HCT116 (cell line): Measurements from ENCODE around the gene TSKU. TPM values are rescaled to one million over a fixed set of nuclear protein-coding genes. Genes with fewer than 3 reads are reported as not detected.
A peak's percentile ranks its signal among the peaks of the same experiment; 100 is the strongest.

Experiments
- ATAC-seq: fragments of 200-7000 bp; cut with Tn5 transposase; 2 replicates; pipeline ENCODE4 v1.9.1; 2020; ENCODE audit warnings: mild to moderate bottlenecking, moderate library complexity
- BruUV-seq: library from RNA; stranded (reverse); fragments of 400-500 nt; replicated peaks from 2 replicates; lab custom pipeline; 2021; lab: Mats Ljungman, UMichigan
- CTCF ChIA-PET: fragments of 300-600 bp; sonication (Branson Sonifier 250); formaldehyde crosslinking; loops from one replicate; lab custom pipeline; 2021; ENCODE audit warnings: antibody characterized with exemption; lab: Charles Lee
- POLR2A ChIA-PET: fragments of 300-600, 350-600 bp; sonication (Branson Sonifier 250); formaldehyde crosslinking; loops from one replicate; lab custom pipeline; 2021; ENCODE audit warnings: antibody characterized with exemption; lab: Charles Lee
- RAD21 ChIA-PET, 2 experiments: fragments of 300-600 bp; sonication (Branson Sonifier 250); formaldehyde crosslinking; loops; one replicate each; lab custom pipeline; 2023; ENCODE audit warnings: low total read pairs in 2 of 2; ENCODE audit not compliant: uncharacterized antibody in 2 of 2, unreplicated experiment in 2 of 2, low non-redundant PET in 1 of 2; lab: Charles Lee
- DNase-seq: peaks from one replicate; pipeline ENCODE4 v3.0.0-alpha.2; 2010; ENCODE audit warnings: low read depth, low spot score
- H2AFZ ChIP-seq: fragments of 200-600 bp; shearing (Covaris generic), sonication (generic); 2 replicates; pipeline ENCODE4 v1.6.1; 2017; ENCODE audit warnings: low read depth, mixed run types, mixed read lengths, antibody characterized with exemption, low read length; ENCODE audit not compliant: poor library complexity, severe bottlenecking
- H3K27ac ChIP-seq: 2 replicates; pipeline ENCODE4 v1.5.1; 2012; ENCODE audit warnings: low read depth, low read length
- H3K27me3 ChIP-seq: fragments of 200-600 bp; sonication (generic); 2 replicates; pipeline ENCODE4 v1.6.1; 2016; ENCODE audit warnings: mixed run types, low read length, mixed read lengths; ENCODE audit not compliant: insufficient read depth
- H3K36me3 ChIP-seq, 2 experiments: fragments of 200-500 bp in 1 of 2; fragments of 200-600 bp in 1 of 2; sonication (Bioruptor generic) in 1 of 2; sonication (generic) in 1 of 2; 2 replicates each; pipeline versions ENCODE4 v1.5.1 to v1.6.1; 2014 to 2016; ENCODE audit warnings: low read length in 2 of 2, inconsistent platforms in 1 of 2, mixed read lengths in 1 of 2, mixed run types in 1 of 2; ENCODE audit not compliant: insufficient read depth in 2 of 2, control insufficient read depth in 1 of 2
- H3K4me1 ChIP-seq, 2 experiments: fragments of 200-600 bp in 1 of 2; sonication (generic) in 1 of 2; 2 replicates each; pipeline versions ENCODE4 v1.5.1 to v1.6.1; 2012 to 2017; ENCODE audit warnings: low read length in 2 of 2, inconsistent platforms in 1 of 2, mild to moderate bottlenecking in 1 of 2, mixed read lengths in 1 of 2, mixed run types in 1 of 2, moderate library complexity in 1 of 2; ENCODE audit not compliant: insufficient read depth in 2 of 2, control insufficient read depth in 1 of 2
- H3K4me2 ChIP-seq: fragments of 200-600 bp; sonication (generic); 2 replicates; pipeline ENCODE4 v1.6.1; 2017; ENCODE audit warnings: mixed run types, low read length, mixed read lengths
- H3K4me3 ChIP-seq, 2 experiments: fragments of 200-600 bp in 1 of 2; sonication (generic) in 1 of 2; replicated peaks in 1 of 2; 2 replicates each; pipeline ENCODE4 v1.5.1; 2011 to 2016; ENCODE audit warnings: low read length in 2 of 2, control low read depth in 1 of 2, low read depth in 1 of 2, mild to moderate bottlenecking in 1 of 2, mixed read lengths in 1 of 2, mixed run types in 1 of 2
- H3K79me2 ChIP-seq: fragments of 200-600 bp; sonication (generic); 2 replicates; pipeline ENCODE4 v1.6.1; 2017; ENCODE audit warnings: mild to moderate bottlenecking, mixed run types, low read length, moderate library complexity, mixed read lengths; ENCODE audit not compliant: insufficient read depth
- H3K9ac ChIP-seq: fragments of 200-600 bp; sonication (generic); 2 replicates; pipeline ENCODE4 v1.6.1; 2016; ENCODE audit warnings: low read length, mixed read lengths
- H3K9me2 ChIP-seq: fragments of 200-600 bp; sonication (generic), shearing (Covaris generic); 2 replicates; pipeline ENCODE4 v1.6.1; 2017; ENCODE audit warnings: mixed run types, mild to moderate bottlenecking, moderate library complexity; ENCODE audit not compliant: insufficient read depth
- H3K9me3 ChIP-seq, 2 experiments: fragments of 200-500 bp in 1 of 2; fragments of 200-600 bp in 1 of 2; sonication (Bioruptor generic) in 1 of 2; sonication (generic) in 1 of 2; 2 replicates each; pipeline ENCODE4 v1.6.1; 2014 to 2017; ENCODE audit warnings: low read length in 2 of 2, mixed read lengths in 2 of 2, inconsistent platforms in 1 of 2, low read depth in 1 of 2, mild to moderate bottlenecking in 1 of 2, mixed run types in 1 of 2, moderate library complexity in 1 of 2; ENCODE audit not compliant: control insufficient read depth in 1 of 2, insufficient read depth in 1 of 2
- H4K20me1 ChIP-seq: fragments of 200-600 bp; sonication (generic), shearing (Covaris generic); 2 replicates; pipeline ENCODE4 v1.6.1; 2017; ENCODE audit warnings: mixed run types, mild to moderate bottlenecking, moderate library complexity; ENCODE audit not compliant: insufficient read depth
- ATF3 ChIP-seq: IDR thresholded peaks from 2 replicates; pipeline ENCODE4 v1.6.1; 2012
- CBX3 ChIP-seq: IDR thresholded peaks from 2 replicates; pipeline ENCODE4 v1.6.1; 2012; ENCODE audit warnings: low read depth
- EGR1 ChIP-seq: IDR thresholded peaks from 2 replicates; pipeline ENCODE4 v1.6.1; 2012; ENCODE audit warnings: low read depth
- ELF1 ChIP-seq: IDR thresholded peaks from 2 replicates; pipeline ENCODE4 v1.6.1; 2012; ENCODE audit warnings: low read depth, borderline replicate concordance
- EZH2 ChIP-seq: fragments of 200-600 bp; sonication (generic); IDR thresholded peaks from 2 replicates; pipeline ENCODE4 v1.6.1; 2017; ENCODE audit warnings: antibody characterized with exemption, mixed run types
- EZH2phosphoT487 ChIP-seq: fragments of 200-600 bp; IDR thresholded peaks from 2 replicates; pipeline ENCODE4 v1.6.1; 2018; ENCODE audit warnings: antibody characterized with exemption, borderline replicate concordance
- FOSL1 ChIP-seq: IDR thresholded peaks from 2 replicates; pipeline ENCODE4 v1.6.1; 2012; ENCODE audit warnings: low read depth
- JUND ChIP-seq: IDR thresholded peaks from 2 replicates; pipeline ENCODE4 v1.6.1; 2012
- POLR2A ChIP-seq: IDR thresholded peaks from 2 replicates; pipeline ENCODE4 v1.7.0; 2011; ENCODE audit warnings: borderline replicate concordance; ENCODE audit not compliant: insufficient read depth, insufficient read length; ENCODE audit errors: extremely low read depth
- POLR2AphosphoS5 ChIP-seq: IDR thresholded peaks from 2 replicates; pipeline ENCODE4 v1.6.1; 2011; ENCODE audit warnings: mild to moderate bottlenecking, low read depth, low read length, moderate library complexity
- RAD21 ChIP-seq: IDR thresholded peaks from 2 replicates; pipeline ENCODE4 v1.6.1; 2012; ENCODE audit warnings: low read depth, mild to moderate bottlenecking
- REST ChIP-seq: IDR thresholded peaks from 2 replicates; pipeline ENCODE4 v1.6.1; 2012; ENCODE audit warnings: low read depth
- SIN3A ChIP-seq: IDR thresholded peaks from 2 replicates; pipeline ENCODE4 v1.6.1; 2012; ENCODE audit warnings: low read depth
- TCF7L2 ChIP-seq: IDR thresholded peaks from 2 replicates; pipeline ENCODE4 v1.7.0; 2011; ENCODE audit warnings: borderline replicate concordance, inconsistent platforms; ENCODE audit not compliant: insufficient read depth, insufficient read length; ENCODE audit errors: extremely low read depth
- YY1 ChIP-seq: IDR thresholded peaks from 2 replicates; pipeline ENCODE4 v1.6.1; 2011; ENCODE audit warnings: low read length, low read depth, moderate library complexity, mild to moderate bottlenecking; ENCODE audit not compliant: insufficient replicate concordance; ENCODE audit errors: extremely low read depth
- ZBTB33 ChIP-seq: IDR thresholded peaks from 2 replicates; pipeline ENCODE4 v1.6.1; 2011; ENCODE audit warnings: mild to moderate bottlenecking, low read length, moderate library complexity; ENCODE audit not compliant: insufficient replicate concordance; ENCODE audit errors: extremely low read depth
- ZFX ChIP-seq: fragments of 450-650 bp; IDR thresholded peaks from 2 replicates; pipeline ENCODE4 v1.6.1; 2017
- intact Hi-C: fragments of 100-400 bp; cut with micrococcal nuclease; formaldehyde crosslinking; loops from 2 replicates; pipeline ENCODE4 v1.10.0; 2022
- total RNA-seq: library from RNA; stranded (reverse); gene quantifications from one replicate; pipeline ENCODE4 v1.2.1, GENCODE V29; 2021; ENCODE audit not compliant: unreplicated experiment
- TF ChIP-seq, protein P1 (sequence below): IDR thresholded peaks from 2 replicates; pipeline ENCODE4 v1.6.1; 2012

The TSKU gene
- total RNA-seq, 1 experiment from 2014 or later, result 21.9 TPM

DNA sequence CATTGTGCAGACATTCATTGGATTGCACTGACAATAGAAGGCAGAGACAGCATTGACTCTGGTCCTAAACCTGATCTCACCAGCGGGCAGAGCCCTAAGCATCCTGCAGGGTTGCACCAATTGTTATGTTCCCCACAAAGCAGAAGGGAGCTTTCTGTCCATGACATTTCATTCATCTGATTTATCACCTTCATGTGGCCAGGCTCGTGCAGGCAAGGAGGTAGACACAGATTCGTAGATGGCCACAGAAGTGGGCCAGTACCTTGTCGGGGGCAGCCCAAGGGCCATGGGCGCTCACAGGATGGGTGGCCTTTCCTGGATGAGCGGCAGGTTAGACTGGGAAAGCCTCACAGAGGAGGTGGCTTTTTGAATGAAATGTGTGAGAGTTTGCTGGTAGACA, 2.9 kb downstream of the TSKU start:
- no TSS peak for BruUV-seq
- ChIA-PET RAD21 (no interaction called here), CTCF (no interaction called here), POLR2A (no interaction called here)
- Histone ChIP-seq H3K9ac (no peak overlapping the region), H3K4me2 (peak overlapping the region; percentile 95), H3K27ac (no peak overlapping the region), H3K79me2 (peaks cover 70% of the 10 kb centered on the region), H4K20me1 (peaks cover 15% of the 10 kb centered on the region; the same call in 1 of the 2 replicates), H3K36me3 (no peaks in the 10 kb centered on the region), H2AFZ (no peak overlapping the region), H3K27me3 (no peaks in the 10 kb centered on the region), H3K4me1 (peaks cover 64 to 83% of the 10 kb centered on the region in 2 experiments), H3K4me3 (no peak overlapping the region), H3K9me3 (no peaks in the 10 kb centered on the region), H3K9me2 (no peaks in the 10 kb centered on the region)
- intact Hi-C loops, result no loop called here
- DNase-seq (no peak), ATAC-seq (no peak)
- TF ChIP-seq ATF3, result no peak
- no peak for TF ChIP-seq POLR2A
- TF ChIP-seq SIN3A, result no peak
- no peak for TF ChIP-seq FOSL1
- TF ChIP-seq ZBTB33, result no peak
- no peak for TF ChIP-seq YY1
- TF ChIP-seq REST, result no peak
- no peak for TF ChIP-seq EZH2phosphoT487
- no peak for TF ChIP-seq EZH2
- TF ChIP-seq JUND, result no peak
- no peak for TF ChIP-seq POLR2AphosphoS5
- no peak for TF ChIP-seq RAD21
- no peak for TF ChIP-seq ELF1
- TF ChIP-seq EGR1, result no peak
- TF ChIP-seq TCF7L2, result no peak
- TF ChIP-seq ZFX, result no peak
- TF ChIP-seq, protein P1, sequence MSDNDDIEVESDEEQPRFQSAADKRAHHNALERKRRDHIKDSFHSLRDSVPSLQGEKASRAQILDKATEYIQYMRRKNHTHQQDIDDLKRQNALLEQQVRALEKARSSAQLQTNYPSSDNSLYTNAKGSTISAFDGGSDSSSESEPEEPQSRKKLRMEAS, result no peak
- TF ChIP-seq CBX3, result no peak
